Stromal cell of bone marrow (primary cell): Measurements from ENCODE around the gene RNF175.

Experiments
- DNase-seq: peaks from one replicate; pipeline ENCODE4 v3.0.0-alpha.2; 2012; ENCODE audit warnings: low read depth

The RNF175 gene

GRCh38 chr4:153748378-153748777, 11.4 kb downstream of the RNF175 start:
- peak; percentile 74 for DNase-seq

GRCh38 chr4:153747406-153747955, 12.3 kb downstream of the RNF175 start:
- no peak for DNase-seq

GRCh38 chr4:153745651-153746050, 14.2 kb downstream of the RNF175 start:
- DNase-seq: no peak

GRCh38 chr4:153741541-153741940, 18.3 kb downstream of the RNF175 start:
- DNase-seq: no peak

GRCh38 chr4:153735906-153736461, 23.8 kb downstream of the RNF175 start:
- DNase-seq: no peak

- no peak for DNase-seq
These were observed 25.9 kb downstream of the RNF175 start for GRCh38 chr4:153733751-153734448.

GRCh38 chr4:153731239-153731638, 28.6 kb downstream of the RNF175 start:
- DNase-seq: peak; percentile 72

GRCh38 chr4:153729895-153730294, 29.9 kb downstream of the RNF175 start:
- no peak for DNase-seq

GRCh38 chr4:153728660-153729059, 31.2 kb downstream of the RNF175 start:
- no peak for DNase-seq

- no peak for DNase-seq
These were observed 31.7 kb downstream of the RNF175 start for GRCh38 chr4:153728151-153728550.

GRCh38 chr4:153725831-153726154, 34.0 kb downstream of the RNF175 start:
- no peak for DNase-seq

GRCh38 chr4:153725136-153725830, 34.5 kb downstream of the RNF175 start:
- DNase-seq: peak; percentile 48

- DNase-seq: no peak
These were observed 35.2 kb downstream of the RNF175 start for GRCh38 chr4:153724606-153725005.

GRCh38 chr4:153722036-153722435, 37.8 kb downstream of the RNF175 start:
- no peak for DNase-seq

- DNase-seq: peak; percentile 7
These were observed 45.8 kb downstream of the RNF175 start for GRCh38 chr4:153713866-153714646.

GRCh38 chr4:153710681-153711080, 49.1 kb downstream of the RNF175 start:
- no peak for DNase-seq

GRCh38 chr4:153706519-153706918, 53.3 kb downstream of the RNF175 start:
- no peak for DNase-seq

- no peak for DNase-seq
These were observed 53.9 kb downstream of the RNF175 start for GRCh38 chr4:153705743-153706468.

GRCh38 chr4:153704522-153704921, 55.3 kb downstream of the RNF175 start:
- DNase-seq: no peak

GRCh38 chr4:153684971-153685371, 74.9 kb downstream of the RNF175 start:
- no peak for DNase-seq

GRCh38 chr4:153684182-153684970, 75.4 kb downstream of the RNF175 start, which contains the start of gene TLR2:
Gene TLR2 (plus strand): TSS chr4:153684280. CDS start chr4:153702908, 18,628 bp downstream.
- DNase-seq: no peak
